ENCODE results near the gene RBM38.
"Not testable (repeated sequence)": the region's sequence is repeated elsewhere in the genome, so short reads cannot be mapped to it uniquely, and the experiment has no call there.

- not testable (repeated sequence) for TF ChIP-seq CTCF (conservative IDR thresholded peaks at IDR 0.05; ENCODE audit: low read depth, low read length); EZH2 (IDR thresholded peaks at IDR 0.05; ENCODE audit: borderline replicate concordance, low read depth, low read length, poor library complexity, severe bottlenecking)
Measured at GRCh38 chr20:57348922-57349574, 42.1 kb upstream of the RBM38 start.

Data from A673 (cell line).